ENCODE measurements around the gene PCSK1N. TPM values are rescaled to one million over a fixed set of nuclear protein-coding genes. Genes with fewer than 3 reads are reported as not detected.
"Not testable (repeated sequence)": the region's sequence is repeated elsewhere in the genome, so short reads cannot be mapped to it uniquely, and the experiment has no call there.

PCSK1N gene
- total and polyA plus RNA-seq, 7 donors, result 0.44 TPM; not detected in 6

DNA sequence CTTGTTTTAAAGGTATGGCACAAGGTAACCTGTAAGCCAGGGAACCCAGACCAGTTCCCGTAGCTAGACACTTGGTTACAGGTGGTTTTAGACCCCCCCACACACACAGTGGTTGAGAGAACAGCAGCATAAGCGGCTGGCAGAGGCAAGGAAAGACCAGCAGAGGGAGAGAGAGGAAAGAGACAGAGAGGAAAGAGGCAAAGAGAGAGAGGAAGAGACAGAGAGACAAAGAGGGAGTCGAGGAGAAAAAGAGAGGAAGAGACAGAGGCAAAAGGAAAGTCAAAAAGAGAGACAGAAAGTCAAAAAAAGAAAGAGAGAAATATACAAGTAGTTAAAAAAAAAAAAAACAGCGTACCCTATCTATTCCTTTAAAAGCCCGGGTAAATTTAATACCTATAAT, 19.5 kb upstream of the PCSK1N start:
- Histone ChIP-seq H3K4me1 (no peaks in the 10 kb centered on the region), H3K9me3 (no peaks in the 10 kb centered on the region), H3K4me3 (no peak overlapping the region), H3K27ac (no peak overlapping the region), H3K27me3 (ENCODE audit: insufficient read depth in 3 of 3, low read length in 2 of 3) (peaks cover 0 to 9% (median 0%) of the 10 kb centered on the region in 3 donors), H3K36me3 (ENCODE audit: insufficient read depth in 1 of 2, low read depth in 1 of 2) (no peaks in the 10 kb centered on the region)
- TF ChIP-seq CTCF (IDR thresholded peaks at IDR 0.05), result no peak
- ATAC-seq, result no peak
- whole genome bisulfite sequencing, 3 donors, result 41 to 56% (median 50%) methylated on average over 5 of the region's 5 CpGs
- intact Hi-C loops (cut with DNase I), result no loop called here
- no peak for DNase-seq

DNA sequence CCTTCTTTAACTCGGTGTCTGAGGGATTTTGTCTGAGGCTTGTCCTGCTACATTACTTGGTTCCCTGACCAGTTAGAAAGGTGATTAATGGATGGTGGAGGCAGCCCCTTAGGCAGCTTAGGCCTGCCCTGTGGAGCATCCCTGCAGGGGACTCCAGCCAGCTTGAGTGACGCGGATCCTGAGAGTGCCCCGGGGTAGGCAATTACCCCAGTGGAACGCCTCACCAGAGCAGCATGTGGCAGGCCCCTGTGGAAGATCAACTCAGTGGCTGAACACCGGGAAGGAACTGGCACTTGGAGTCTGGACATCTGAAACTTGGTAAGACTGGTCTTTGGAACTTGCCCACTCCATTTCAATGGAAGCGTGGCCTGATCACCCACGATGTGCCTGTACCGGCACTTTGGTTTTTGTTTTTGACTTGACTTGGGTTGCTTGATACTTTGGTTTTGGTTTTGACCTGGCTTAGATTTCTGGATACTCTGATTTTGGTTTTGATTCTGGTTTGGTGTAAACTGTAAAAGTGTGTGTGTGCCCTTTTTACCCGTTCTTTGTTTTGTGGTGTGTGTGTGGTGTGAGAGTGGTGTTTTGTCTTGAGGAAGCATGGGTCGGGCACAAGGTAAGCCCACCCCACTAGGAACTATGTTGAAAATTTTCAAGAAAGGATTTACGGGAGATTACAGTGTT, 18.9 kb upstream of the PCSK1N start:
- H3K4me1 ChIP-seq; intact Hi-C loops (cut with DNase I); H3K4me3 ChIP-seq; H3K9me3 ChIP-seq; H3K27ac ChIP-seq; ATAC-seq; H3K36me3 ChIP-seq (ENCODE audit: insufficient read depth in 1 of 2, low read depth in 1 of 2); DNase-seq: not testable (repeated sequence)
- peaks cover 0 to 15% (median 0%) of the 10 kb centered on the region in 3 donors for H3K27me3 ChIP-seq (ENCODE audit: insufficient read depth in 3 of 3, low read length in 2 of 3)
- 83 to 90% (median 89%) methylated on average over 12 of the region's 12 CpGs for WGBS, 3 donors

DNA sequence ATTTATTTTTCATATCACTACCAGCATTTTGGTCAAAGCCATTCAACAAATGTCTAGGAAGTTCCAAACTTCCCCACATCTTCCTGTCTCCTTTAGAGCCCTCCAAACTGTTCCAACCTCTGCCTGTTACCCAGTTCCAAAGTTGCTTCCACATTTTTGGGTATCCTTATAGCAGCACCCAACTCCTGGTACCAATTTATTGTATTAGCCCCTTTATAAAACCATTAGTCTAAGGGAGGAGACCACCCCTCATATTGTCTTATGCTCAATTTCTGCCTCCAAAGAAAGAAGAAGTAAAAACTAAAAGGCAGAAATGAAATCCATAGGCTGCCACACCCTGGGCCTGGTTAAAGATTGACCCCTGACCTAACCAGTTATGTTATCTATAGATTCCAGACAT, 18.1 kb upstream of the PCSK1N start:
- H3K27ac ChIP-seq; DNase-seq; H3K4me3 ChIP-seq; H3K36me3 ChIP-seq (ENCODE audit: insufficient read depth in 1 of 2, low read depth in 1 of 2); H3K9me3 ChIP-seq; intact Hi-C loops (cut with DNase I); H3K4me1 ChIP-seq; ATAC-seq: not testable (repeated sequence)
- peaks cover 0 to 18% (median 0%) of the 10 kb centered on the region in 3 donors for H3K27me3 ChIP-seq (ENCODE audit: insufficient read depth in 3 of 3, low read length in 2 of 3)

DNA sequence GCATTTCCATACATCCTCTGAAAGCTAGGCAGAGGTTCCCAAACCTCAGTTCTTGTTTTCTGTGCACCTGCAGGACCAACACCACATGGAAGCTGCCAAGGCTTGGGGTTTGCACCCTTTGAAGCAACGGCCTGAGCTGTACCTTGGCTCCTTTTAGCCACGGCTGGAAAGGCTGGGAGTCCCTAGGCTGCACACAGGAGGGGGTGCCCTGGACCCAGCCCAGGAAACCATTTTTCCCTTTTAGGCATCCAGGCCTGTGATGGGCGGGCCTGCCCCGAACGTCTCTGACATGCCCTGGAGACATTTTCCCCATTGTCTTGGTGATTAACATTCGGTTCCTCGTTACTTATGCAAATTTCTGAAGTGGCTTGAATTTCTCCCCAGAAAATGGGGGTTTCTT, 17.4 kb upstream of the PCSK1N start:
- TF ChIP-seq CTCF (IDR thresholded peaks at IDR 0.05), result no peak
- Histone ChIP-seq H3K27me3 (ENCODE audit: insufficient read depth in 3 of 3, low read length in 2 of 3) (peaks cover 0 to 18% (median 0%) of the 10 kb centered on the region in 3 donors), H3K4me3 (no peak overlapping the region), H3K27ac (no peak overlapping the region), H3K36me3 (ENCODE audit: insufficient read depth in 1 of 2, low read depth in 1 of 2) (no peaks in the 10 kb centered on the region), H3K4me1 (no peaks in the 10 kb centered on the region), H3K9me3 (no peaks in the 10 kb centered on the region)
- ATAC-seq (no peak), DNase-seq (no peak)
- intact Hi-C loops (cut with DNase I), result no loop called here
- 68 to 78% (median 72%) methylated on average over 5 to 7 of the region's 7 CpGs for WGBS, 3 donors

DNA sequence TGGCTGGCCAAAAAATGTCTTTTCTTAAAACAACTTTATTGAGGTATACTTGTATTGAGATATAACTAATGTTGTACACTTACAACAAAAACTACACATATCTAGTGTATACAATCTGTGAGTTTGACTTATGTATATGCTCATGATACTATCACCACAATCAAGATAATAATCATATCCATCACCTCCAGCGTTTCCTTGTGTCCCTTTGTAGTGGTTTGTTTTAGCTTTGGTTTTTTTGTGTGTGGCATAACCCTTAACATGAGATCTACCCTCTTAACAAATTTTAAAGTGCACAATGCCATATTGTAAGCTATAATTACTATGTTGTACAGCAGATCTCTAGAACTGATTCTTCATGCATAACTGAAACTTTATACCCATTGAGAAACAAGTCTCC, 13.4 kb upstream of the PCSK1N start:
- H3K36me3 ChIP-seq (ENCODE audit: insufficient read depth in 1 of 2, low read depth in 1 of 2), result no peaks in the 10 kb centered on the region
- ATAC-seq, result no peak
- TF ChIP-seq CTCF (IDR thresholded peaks at IDR 0.05), result no peak
- no peaks in the 10 kb centered on the region for H3K4me1 ChIP-seq
- H3K27ac ChIP-seq, result no peak overlapping the region
- H3K27me3 ChIP-seq (ENCODE audit: insufficient read depth in 3 of 3, low read length in 2 of 3), result peaks cover 0 to 18% (median 0%) of the 10 kb centered on the region in 3 donors
- 23 to 61% (median 57%) methylated on average over 1 of the region's 1 CpG for WGBS, 3 donors
- H3K4me3 ChIP-seq, result no peak overlapping the region
- DNase-seq, result no peak
- intact Hi-C loops (cut with DNase I), result no loop called here
- no peaks in the 10 kb centered on the region for H3K9me3 ChIP-seq

DNA sequence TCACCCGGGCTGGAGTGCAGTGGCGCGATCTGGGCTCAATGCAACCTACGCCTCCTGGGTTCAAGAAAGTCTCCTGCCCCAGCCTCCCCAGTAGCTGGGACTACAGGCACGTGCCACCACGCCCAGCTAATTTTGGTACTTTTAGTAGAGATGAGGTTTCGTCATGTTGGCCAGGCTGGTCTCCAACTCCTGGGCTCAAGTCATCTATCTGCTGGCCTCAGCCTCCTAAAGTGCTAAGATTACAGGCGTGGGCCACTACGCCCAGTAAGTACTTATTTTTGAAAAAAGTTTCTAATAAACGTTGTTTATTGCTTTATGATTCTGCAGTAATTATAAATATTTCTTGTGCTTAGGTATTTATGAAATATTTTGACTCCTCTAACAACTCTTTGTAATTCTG, 4.3 kb upstream of the PCSK1N start:
- no peak overlapping the region for H3K4me3 ChIP-seq
- no peaks in the 10 kb centered on the region for H3K4me1 ChIP-seq
- no peak for TF ChIP-seq CTCF (IDR thresholded peaks at IDR 0.05)
- no peak for DNase-seq
- no peaks in the 10 kb centered on the region for H3K36me3 ChIP-seq (ENCODE audit: insufficient read depth in 1 of 2, low read depth in 1 of 2)
- no peaks in the 10 kb centered on the region for H3K9me3 ChIP-seq
- intact Hi-C loops (cut with DNase I), result no loop called here
- WGBS, 3 donors, result 80 to 83% (median 82%) methylated on average over 7 to 10 of the region's 10 CpGs
- H3K27ac ChIP-seq, result no peak overlapping the region
- peaks cover 0 to 28% (median 0%) of the 10 kb centered on the region in 3 donors for H3K27me3 ChIP-seq (ENCODE audit: insufficient read depth in 3 of 3, low read length in 2 of 3)
- ATAC-seq, result no peak
